ENCODE data around the gene VKORC1.
"Not testable (repeated sequence)": the region's sequence is repeated elsewhere in the genome, so short reads cannot be mapped to it uniquely, and the experiment has no call there.

Gene VKORC1

GRCh38 chr16:31107465-31107867, 12.9 kb upstream of the VKORC1 start:
- DNase-seq (ENCODE audit: low read depth) = no peak

GRCh38 chr16:31106509-31107464, 12.2 kb upstream of the VKORC1 start:
- DNase-seq (ENCODE audit: low read depth) = no peak

- no peak for DNase-seq (ENCODE audit: low read depth)
Measured at GRCh38 chr16:31105677-31106213, 11.1 kb upstream of the VKORC1 start.

GRCh38 chr16:31100876-31101641, 6.5 kb upstream of the VKORC1 start:
- not testable (repeated sequence) for DNase-seq (ENCODE audit: low read depth)

DNA sequence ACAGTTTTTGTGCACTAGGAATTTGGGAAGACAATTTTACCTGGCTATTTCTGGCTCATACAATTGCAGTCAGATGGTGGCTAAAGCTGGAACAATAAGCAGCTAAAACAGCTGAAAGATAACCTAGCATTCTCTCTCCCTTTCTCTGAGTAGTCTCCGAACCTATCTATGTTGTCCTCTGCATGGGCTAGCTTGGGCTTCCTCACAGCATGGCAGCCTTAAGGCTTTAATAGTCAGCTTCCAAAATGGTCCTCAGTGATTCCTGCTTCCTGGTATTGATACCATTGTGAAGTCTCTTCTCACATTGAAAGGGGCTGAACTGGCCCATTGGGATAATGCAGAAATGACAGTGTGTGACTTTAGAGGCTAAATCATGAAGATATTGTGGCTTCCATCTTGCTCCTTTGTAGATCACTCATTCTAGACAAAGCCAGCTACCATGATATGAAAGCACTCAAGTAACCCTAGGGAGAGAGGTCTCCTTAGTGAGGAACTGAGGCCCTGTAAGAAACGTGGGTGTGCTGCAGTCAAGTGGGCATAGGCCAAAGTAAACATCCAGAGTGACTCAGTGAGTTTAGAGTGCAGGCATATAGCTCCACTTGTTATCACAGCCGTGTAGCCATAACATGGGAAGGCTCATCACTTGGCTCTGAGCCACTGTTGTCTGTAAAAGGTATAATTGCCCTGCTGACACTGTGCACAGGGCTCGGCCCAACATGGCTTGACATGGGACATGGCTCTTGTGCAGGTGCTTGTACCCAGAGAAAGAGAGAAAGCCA, 5.5 kb upstream of the VKORC1 start:
- DNase-seq (ENCODE audit: low read depth) = no peak

GRCh38 chr16:31094088-31094423, 541 bp downstream of the VKORC1 start:
- DNase-seq (ENCODE audit: low read depth) = no peak

- no peak for DNase-seq (ENCODE audit: low read depth)
Measured at GRCh38 chr16:31093132-31093703, 1.4 kb downstream of the VKORC1 start.

DNA sequence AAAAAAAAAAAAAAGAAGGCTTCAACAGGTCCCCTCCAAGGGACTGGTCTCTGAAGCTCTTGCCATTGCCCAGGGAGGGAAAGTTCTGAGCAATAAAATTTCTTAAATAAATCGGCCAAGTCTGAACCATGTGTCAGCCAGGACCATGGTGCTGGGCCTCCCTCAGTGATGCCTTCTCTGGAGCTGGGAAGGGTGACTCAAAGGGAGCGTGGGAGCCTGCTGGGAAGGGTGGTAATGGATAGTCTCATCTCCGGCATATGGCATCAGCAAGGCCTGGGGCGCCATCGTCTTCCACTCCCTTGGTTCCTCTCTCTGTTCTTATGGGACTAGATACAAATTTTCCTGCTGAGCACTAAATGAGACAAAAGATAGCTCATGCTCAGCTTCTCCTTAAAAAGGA, 2.3 kb downstream of the VKORC1 start:
- no peak for DNase-seq (ENCODE audit: low read depth)

DNA sequence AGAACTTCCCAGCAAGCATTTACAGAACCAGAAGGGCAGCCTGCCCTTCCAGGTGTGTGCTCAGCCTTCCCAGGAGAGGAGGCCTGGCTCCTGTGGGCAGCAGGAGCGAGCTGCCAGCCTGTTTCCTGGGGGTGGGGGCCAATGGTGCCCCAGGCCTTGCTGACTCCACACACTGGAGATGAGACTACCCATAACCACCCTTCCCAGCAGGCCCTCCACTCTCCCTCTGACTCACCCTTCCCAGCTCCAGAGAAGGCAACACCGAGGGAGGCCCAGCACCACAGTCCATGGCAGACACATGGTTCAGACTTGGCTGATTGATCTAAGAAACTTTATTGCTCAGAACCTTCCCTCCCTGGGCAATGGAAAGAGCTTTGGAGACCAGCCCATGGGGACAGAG, 4.1 kb downstream of the VKORC1 start:
- no peak for DNase-seq (ENCODE audit: low read depth)

GRCh38 chr16:31089199-31089598, 5.4 kb downstream of the VKORC1 start:
- no peak for DNase-seq (ENCODE audit: low read depth)

- DNase-seq (ENCODE audit: low read depth) = no peak
Measured at GRCh38 chr16:31088459-31089183, 6.0 kb downstream of the VKORC1 start, which contains the start of gene PRSS53. PRSS53 (minus strand) TSS chr16:31088943; CDS start chr16:31088809, 134 bp downstream.

DNA sequence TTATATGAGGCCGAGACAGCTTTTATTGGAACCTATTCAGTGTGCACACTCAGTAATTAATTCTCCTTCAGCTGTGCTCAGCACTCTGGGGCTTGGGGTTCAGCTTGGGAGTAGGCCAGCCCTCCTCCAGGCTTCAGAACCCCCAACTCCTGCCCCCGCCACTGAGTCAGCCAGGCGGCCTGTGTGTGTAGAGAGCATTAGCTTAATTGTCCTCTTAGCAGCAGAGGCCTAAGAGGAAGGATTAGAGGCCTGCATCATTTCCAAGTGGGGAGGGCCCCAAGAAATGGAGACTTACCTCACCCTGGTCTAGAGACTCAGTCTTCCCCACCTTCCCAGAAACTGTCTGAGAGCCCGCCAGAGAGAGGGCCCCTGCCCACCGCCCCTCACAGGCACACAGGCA, 6.6 kb downstream of the VKORC1 start:
- no peak for DNase-seq (ENCODE audit: low read depth)

DNA sequence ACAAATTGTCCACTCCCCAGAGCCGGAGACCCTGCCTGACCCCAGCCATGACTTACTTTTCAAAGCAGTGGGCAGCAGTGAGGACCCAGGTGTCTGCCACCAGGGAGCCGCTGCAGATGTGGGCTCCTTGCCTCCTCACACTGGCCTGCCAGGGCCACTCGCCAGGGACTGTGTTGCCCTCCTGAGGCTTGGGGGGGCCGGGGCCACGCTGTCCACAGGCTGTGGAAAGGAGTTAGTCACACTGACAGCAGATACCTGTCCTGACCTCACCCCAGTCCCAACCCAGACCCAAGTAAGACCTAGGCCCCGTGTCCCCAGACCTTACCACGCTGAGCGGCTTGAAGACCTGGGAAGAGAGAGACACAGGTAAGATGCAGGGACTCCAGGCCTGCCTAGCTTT, 7.1 kb downstream of the VKORC1 start:
- no peak for DNase-seq (ENCODE audit: low read depth)

DNA sequence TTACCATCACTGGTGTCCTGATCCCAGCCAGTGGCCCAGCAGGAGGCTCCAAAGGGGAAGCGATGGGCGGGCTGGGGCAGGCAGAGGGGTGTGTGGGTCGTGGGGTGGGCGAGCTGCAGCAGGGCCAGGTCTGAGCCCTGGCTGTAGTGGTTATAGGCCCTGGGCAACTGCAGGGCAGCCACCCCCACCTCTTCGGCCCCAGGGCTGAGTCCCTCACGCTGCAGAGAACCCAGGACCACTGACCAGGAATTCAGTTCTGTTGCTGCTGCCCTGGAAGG, 8.0 kb downstream of the VKORC1 start:
- DNase-seq (ENCODE audit: low read depth) = no peak

GRCh38 chr16:31085873-31086628, 8.5 kb downstream of the VKORC1 start:
- DNase-seq (ENCODE audit: low read depth) = no peak

DNA sequence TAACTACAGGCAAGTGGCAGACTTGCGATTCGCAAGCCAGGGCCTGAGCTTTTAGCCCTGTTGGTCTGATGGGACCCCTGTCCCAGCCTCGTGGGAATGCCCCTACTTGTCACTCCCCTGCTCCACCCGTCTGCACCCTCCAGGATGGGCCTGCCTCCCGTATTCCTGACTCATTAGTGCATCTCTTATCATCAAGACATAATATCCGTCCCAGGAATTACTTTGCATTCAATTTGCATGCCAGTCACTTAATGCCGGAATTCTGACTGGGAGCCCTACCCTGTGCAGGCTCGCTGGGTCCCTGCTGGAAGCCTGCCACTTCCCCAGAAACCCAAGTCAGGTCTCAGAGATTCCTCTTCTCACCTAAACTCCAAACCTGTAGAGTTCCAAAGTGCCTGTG, 9.2 kb downstream of the VKORC1 start:
- DNase-seq (ENCODE audit: low read depth) = no peak

- no peak for DNase-seq (ENCODE audit: low read depth)
Measured at GRCh38 chr16:31084584-31085302, 9.9 kb downstream of the VKORC1 start.

GRCh38 chr16:31083981-31084380, 10.6 kb downstream of the VKORC1 start:
- DNase-seq (ENCODE audit: low read depth) = no peak

- no peak for DNase-seq (ENCODE audit: low read depth)
Measured at GRCh38 chr16:31083556-31083955, 11.0 kb downstream of the VKORC1 start.

DNA sequence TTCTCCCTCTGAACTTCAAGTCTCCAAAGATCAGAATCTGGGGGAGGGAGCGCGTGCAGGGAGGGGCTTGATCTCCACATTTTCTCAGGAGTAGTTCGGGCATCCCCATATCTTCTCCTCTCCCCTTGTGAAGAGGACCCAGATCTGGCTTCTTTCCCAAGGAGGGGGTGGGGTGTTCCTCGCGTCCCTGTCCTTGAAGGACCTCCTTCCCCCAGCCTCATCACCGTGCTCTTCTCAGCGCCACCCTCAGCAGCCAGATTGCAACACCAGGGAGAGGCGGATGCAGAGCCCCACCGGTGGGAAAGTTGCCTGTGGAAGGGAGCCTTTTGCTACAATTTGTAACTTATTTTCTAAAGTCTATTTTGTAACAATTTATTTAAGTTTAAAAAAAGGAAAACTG, 11.5 kb downstream of the VKORC1 start:
- no peak for DNase-seq (ENCODE audit: low read depth)
